AG04450 (cell line): ENCODE data around the gene FAM163A. TPM values are rescaled to one million over a fixed set of nuclear protein-coding genes. Genes with fewer than 3 reads are reported as not detected.

Source experiments
- CTCF ChIA-PET: fragments of 300-600, 350-600 bp; formaldehyde crosslinking; extraction: SDS; loops from one replicate; lab custom pipeline; 2022; ENCODE audit warnings: antibody characterized with exemption, inconsistent platforms; lab: Charles Lee
- POLR2A ChIA-PET: fragments of 350-600 bp; formaldehyde crosslinking; extraction: SDS; loops from one replicate; lab custom pipeline; 2021; ENCODE audit warnings: antibody characterized with exemption, inconsistent platforms; lab: Yijun Ruan, JAX
- DNase-seq: peaks from one replicate; pipeline ENCODE4 v3.0.0-alpha.2; 2011; ENCODE audit warnings: low read depth, low spot score
- H3K27ac ChIP-seq: one replicate; pipeline ENCODE4 v1.5.1; 2012; ENCODE audit warnings: low read depth, low read length, control low read depth
- H3K27me3 ChIP-seq: one replicate; pipeline ENCODE4 v1.6.0; 2012; ENCODE audit warnings: low read length; ENCODE audit not compliant: control insufficient read depth, insufficient read depth
- H3K4me3 ChIP-seq: 2 replicates; pipeline ENCODE4 v1.5.1; 2011; ENCODE audit warnings: mild to moderate bottlenecking, low read depth, low read length, control low read depth
- H3K9me3 ChIP-seq: 2 replicates; pipeline ENCODE4 v1.5.1; 2012; ENCODE audit warnings: low read length; ENCODE audit not compliant: control insufficient read depth, insufficient read depth
- CTCF ChIP-seq: IDR thresholded peaks from 2 replicates; pipeline ENCODE4 v1.5.1; 2011; ENCODE audit warnings: low read depth, low read length, control low read depth, inconsistent platforms
- polyA plus RNA-seq: library from polyadenylated mRNA; depleted of rRNA; stranded (reverse); fragments of >200 nt; gene quantifications from 2 replicates; pipeline ENCODE4 v1.2.3, GENCODE V29; 2011

FAM163A gene
- polyA plus RNA-seq, 1 experiment = not detected

DNA sequence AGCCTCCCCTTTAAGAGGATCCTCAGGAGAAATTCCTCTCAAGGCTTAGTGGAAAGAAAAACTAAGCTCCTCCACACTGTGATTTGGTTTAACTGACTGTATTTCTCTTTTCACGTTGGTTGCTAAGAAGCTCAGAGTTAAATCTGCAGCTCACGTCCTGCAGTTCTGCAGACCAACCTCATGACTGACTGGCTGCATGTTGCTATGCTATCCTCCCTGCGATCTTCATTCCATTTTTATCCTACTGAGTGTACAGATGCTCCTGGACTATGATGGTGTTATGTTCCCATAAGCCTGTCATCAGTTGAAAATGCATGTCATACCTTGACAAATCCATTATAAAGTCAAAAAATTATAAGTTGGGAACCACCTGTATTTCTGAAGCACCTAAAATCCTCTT, 34.6 kb downstream of the FAM163A start:
- Histone ChIP-seq H3K27me3 (peaks cover 17% of the 10 kb centered on the region), H3K27ac (no peak overlapping the region), H3K4me3 (no peak overlapping the region), H3K9me3 (no peaks in the 10 kb centered on the region)
- POLR2A ChIA-PET = no interaction called here
- TF ChIP-seq CTCF = no peak
- CTCF ChIA-PET = interaction anchor here (1.5 to 3.0 kb wide), 2 partner anchors 32 to 37 kb away, joined by 8 to 18 read pairs; no protein-coding TSS in a partner anchor
- no peak for DNase-seq

DNA sequence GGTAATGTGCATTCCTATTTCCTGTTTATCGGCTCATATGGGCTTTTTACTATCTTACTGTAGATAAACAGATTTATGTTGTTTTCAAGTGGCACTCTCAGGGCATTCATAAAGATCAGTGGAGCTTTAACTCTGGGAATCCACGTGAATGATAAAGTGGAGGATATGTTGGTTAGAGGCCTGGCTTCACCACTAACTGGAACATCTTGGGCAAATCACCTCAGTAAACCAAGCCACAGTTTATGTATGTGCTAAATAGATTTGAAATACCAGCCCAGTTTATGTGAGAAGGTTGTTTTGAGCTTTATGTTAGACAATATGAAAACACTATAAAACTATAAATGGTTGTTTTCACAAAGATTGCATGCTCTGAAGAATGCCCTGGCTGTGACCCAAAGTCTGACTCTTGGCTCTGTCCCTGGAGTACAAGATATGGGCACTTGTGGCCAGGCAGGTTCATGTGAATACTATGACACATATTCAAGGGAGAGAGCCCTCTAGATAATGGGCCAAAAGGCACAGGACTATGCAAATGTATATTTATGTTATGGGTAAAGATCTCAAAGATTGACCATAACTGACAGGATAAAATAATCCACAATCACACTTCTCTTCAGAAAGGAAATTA, 36.7 kb downstream of the FAM163A start:
- no peak for DNase-seq
- CTCF ChIA-PET = interaction anchor here (1.1 to 2.1 kb wide), 3 partner anchors 30 to 73 kb away, joined by 5 to 14 read pairs (median 8); no protein-coding TSS in a partner anchor

DNA sequence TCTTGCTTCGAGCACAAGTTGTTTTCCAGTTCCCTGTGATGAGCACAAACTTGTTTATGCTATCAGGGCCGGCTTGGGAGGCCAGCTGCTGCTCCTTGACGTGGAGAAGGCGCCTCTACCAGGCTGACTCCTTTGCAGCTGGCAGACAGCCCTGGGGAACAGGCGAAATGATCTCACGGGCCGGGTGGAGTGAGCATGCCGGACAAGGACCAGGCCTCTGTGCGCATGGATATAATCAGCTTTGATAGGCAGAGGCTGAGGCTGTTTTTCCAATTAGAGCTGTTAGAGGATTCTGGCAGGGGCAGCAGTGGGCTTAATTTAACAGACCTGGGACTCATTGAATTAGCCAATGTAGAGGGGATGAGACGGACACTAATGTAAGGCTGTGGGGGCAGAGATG, 38.9 kb downstream of the FAM163A start:
- peak; percentile 4 for DNase-seq
- POLR2A ChIA-PET = no interaction called here

More for the DNA sequence above, 36.7 kb downstream of the FAM163A start:
- Histone ChIP-seq H3K9me3 (no peaks in the 10 kb centered on the region), H3K4me3 (no peak overlapping the region), H3K27me3 (peaks cover 19% of the 10 kb centered on the region), H3K27ac (no peak overlapping the region)
- TF ChIP-seq CTCF = no peak
- POLR2A ChIA-PET = no interaction called here

DNA sequence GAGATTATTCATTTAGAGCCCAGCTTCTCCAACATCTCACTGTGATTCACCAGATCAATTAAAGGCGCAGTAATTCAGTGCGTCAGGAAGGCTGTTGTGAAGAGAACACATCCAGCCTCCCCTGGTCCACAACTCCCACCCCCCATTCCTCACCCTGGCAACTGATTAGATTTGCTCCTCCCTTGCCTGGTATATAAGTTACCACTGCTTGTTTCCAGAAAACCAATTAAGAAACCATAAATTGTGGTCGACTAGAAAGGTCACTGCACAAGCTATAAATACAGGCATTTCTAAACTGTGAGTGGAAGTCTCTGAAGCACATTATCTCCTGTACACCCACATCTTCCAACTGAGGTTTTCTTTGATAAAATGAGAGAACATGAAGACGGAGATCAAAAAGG, 41.9 kb downstream of the FAM163A start:
- no peaks in the 10 kb centered on the region for H3K9me3 ChIP-seq
- H3K27ac ChIP-seq = no peak overlapping the region
- DNase-seq = no peak
- peaks cover 30% of the 10 kb centered on the region for H3K27me3 ChIP-seq
- TF ChIP-seq CTCF = no peak
- POLR2A ChIA-PET = no interaction called here
- H3K4me3 ChIP-seq = no peak overlapping the region
- CTCF ChIA-PET = interaction anchor here (0.8 to 7.1 kb wide), 3 partner anchors 25 to 79 kb away, joined by 5 to 32 read pairs (median 12); no protein-coding TSS in a partner anchor

More for the DNA sequence above, 38.9 kb downstream of the FAM163A start:
- CTCF ChIA-PET = interaction anchor here (2.5 to 7.1 kb wide), 3 partner anchors 28 to 76 kb away, joined by 12 to 32 read pairs (median 15); no protein-coding TSS in a partner anchor
- Histone ChIP-seq H3K9me3 (no peaks in the 10 kb centered on the region), H3K27me3 (peaks cover 24% of the 10 kb centered on the region), H3K4me3 (no peak overlapping the region), H3K27ac (no peak overlapping the region)
- no peak for TF ChIP-seq CTCF

- Histone ChIP-seq H3K4me3 (no peak overlapping the region), H3K27me3 (peaks cover 30% of the 10 kb centered on the region), H3K27ac (no peak overlapping the region), H3K9me3 (no peaks in the 10 kb centered on the region)
- ChIA-PET POLR2A (no interaction called here), CTCF (interaction anchor here (0.6 to 7.1 kb wide), 3 partner anchors 24 to 79 kb away, joined by 4 to 32 read pairs (median 12); no protein-coding TSS in a partner anchor)
- no peak for DNase-seq
- TF ChIP-seq CTCF = no peak
Observed at GRCh38 chr1:179785728-179786127, 42.6 kb downstream of the FAM163A start.
